Activated CD4-positive, alpha-beta memory T cell treated with anti-CD3 and anti-CD28 coated beads, Interleukin-2, amount 10 ng/mL, durations not matched to agents 7 days and 5 days (primary cell): Measurements from ENCODE around the gene MAT1A. TPM values are rescaled to one million over a fixed set of nuclear protein-coding genes. Genes with fewer than 3 reads are reported as not detected.
"Not testable (repeated sequence)": the region's sequence is repeated elsewhere in the genome, so short reads cannot be mapped to it uniquely, and the experiment has no call there.

Source experiments
- CTCF ChIA-PET: fragments of 350-600 bp; sonication (Branson Sonifier 250); formaldehyde crosslinking; loops from one replicate; lab custom pipeline; 2021; ENCODE audit warnings: antibody characterized with exemption, inconsistent platforms; lab: Charles Lee
- POLR2A ChIA-PET: fragments of 350-600 bp; sonication (Branson Sonifier 250); formaldehyde crosslinking; loops from one replicate; lab custom pipeline; 2021; ENCODE audit warnings: antibody characterized with exemption; lab: Charles Lee
- DNase-seq: peaks from one replicate; pipeline ENCODE4 v3.0.0-alpha.2; 2020
- H3K27ac Mint-ChIP-seq: one replicate; pipeline ENCODE4 v1.8.0; 2021; ENCODE audit warnings: mild to moderate bottlenecking, mixed read lengths
- H3K27me3 Mint-ChIP-seq: one replicate; pipeline ENCODE4 v1.8.0; 2021; ENCODE audit warnings: mixed read lengths
- H3K36me3 Mint-ChIP-seq: one replicate; pipeline ENCODE4 v1.8.0; 2021; ENCODE audit warnings: low read depth, mixed read lengths
- H3K4me1 Mint-ChIP-seq: one replicate; pipeline ENCODE4 v1.8.0; 2021; ENCODE audit warnings: mixed read lengths
- H3K4me3 Mint-ChIP-seq: one replicate; pipeline ENCODE4 v1.8.0; 2021; ENCODE audit warnings: mild to moderate bottlenecking, mixed read lengths
- H3K9me3 Mint-ChIP-seq: one replicate; pipeline ENCODE4 v1.8.0; 2021; ENCODE audit warnings: mixed read lengths
- total RNA-seq, 2 experiments: library from RNA; stranded (reverse); gene quantifications; one replicate each; pipeline ENCODE4 v1.2.3, GENCODE V29; 2021

The MAT1A gene
- total RNA-seq, 2 experiments from 2014 or later, result not detected

DNA sequence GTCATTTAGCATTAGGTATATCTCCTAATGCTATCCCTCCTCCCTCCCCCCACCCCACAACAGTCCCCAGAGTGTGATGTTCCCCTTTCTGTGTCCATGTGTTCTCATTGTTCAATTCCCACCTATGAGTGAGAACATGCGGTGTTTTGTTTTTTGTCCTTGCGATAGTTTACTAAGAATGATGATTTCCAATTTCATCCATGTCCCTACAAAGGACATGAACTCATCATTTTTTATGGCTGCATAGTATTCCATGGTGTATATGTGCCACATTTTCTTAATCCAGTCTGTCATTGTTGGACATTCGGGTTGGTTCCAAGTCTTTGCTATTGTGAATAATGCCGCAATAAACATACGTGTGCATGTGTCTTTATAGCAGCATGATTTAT lies 66.4 kb downstream of the MAT1A start:
- H3K27ac Mint-ChIP-seq, H3K4me3 Mint-ChIP-seq, DNase-seq, H3K36me3 Mint-ChIP-seq, H3K9me3 Mint-ChIP-seq: not testable (repeated sequence)
- Mint-ChIP-seq H3K4me1 (peaks cover 11% of the 10 kb centered on the region), H3K27me3 (peaks cover 15% of the 10 kb centered on the region)
- POLR2A ChIA-PET, result interaction anchor here (2.2 to 2.5 kb wide), 2 partner anchors 35 to 79 kb away, joined by 7 to 22 read pairs; no protein-coding TSS in a partner anchor
- CTCF ChIA-PET, result interaction anchor here (0.7 to 3.7 kb wide), 12 partner anchors 11 to 659 kb away, joined by 3 to 138 read pairs (median 6); no protein-coding TSS in a partner anchor

Other genes with a start within 250 kb of the MAT1A start
- 10 to 100 TPM; 15.0 to 18.3 TPM for gene TMEM254, start 211.0 kb downstream of the MAT1A start, total RNA-seq
- not detected for gene PLAC9, start 156.9 kb downstream of the MAT1A start, total RNA-seq
- gene ANXA11, start 84.1 kb downstream of the MAT1A start, total RNA-seq, result 100 to 1,000 TPM; 271 to 273 TPM
- gene DYDC1, start 67.1 kb upstream of the MAT1A start, total RNA-seq, result not detected
- gene DYDC2, start 67.1 kb upstream of the MAT1A start, total RNA-seq, result not detected
- 1 to 10 TPM; 4.5 to 5.2 TPM for gene PRXL2A, start 118.9 kb upstream of the MAT1A start, total RNA-seq
- 100 to 1,000 TPM; 130 to 136 TPM for gene TSPAN14, start 164.7 kb upstream of the MAT1A start, total RNA-seq
- under 1 TPM; 0.13 to 0.15 TPM for gene SH2D4B, start 248.2 kb upstream of the MAT1A start, total RNA-seq